HG02973 (cell line): ENCODE results near the gene ATP8B1.
A peak's percentile ranks its signal among the peaks of the same experiment; 100 is the strongest.
"Not testable (repeated sequence)": the region's sequence is repeated elsewhere in the genome, so short reads cannot be mapped to it uniquely, and the experiment has no call there.

ENCODE experiments used
- ATAC-seq: cut with Tn5 transposase; IDR thresholded peaks from one replicate; pipeline ENCODE4 v1.9.1; 2021; ENCODE audit warnings: moderate library complexity; ENCODE audit not compliant: unreplicated experiment

ATP8B1 gene

GRCh38 chr18:57677262-57678211, 125.6 kb downstream of the ATP8B1 start:
- ATAC-seq, result no peak

- no peak for ATAC-seq
These were observed 128.2 kb downstream of the ATP8B1 start for GRCh38 chr18:57674891-57675290.

- no peak for ATAC-seq
These were observed 133.1 kb downstream of the ATP8B1 start for GRCh38 chr18:57670046-57670445.

DNA sequence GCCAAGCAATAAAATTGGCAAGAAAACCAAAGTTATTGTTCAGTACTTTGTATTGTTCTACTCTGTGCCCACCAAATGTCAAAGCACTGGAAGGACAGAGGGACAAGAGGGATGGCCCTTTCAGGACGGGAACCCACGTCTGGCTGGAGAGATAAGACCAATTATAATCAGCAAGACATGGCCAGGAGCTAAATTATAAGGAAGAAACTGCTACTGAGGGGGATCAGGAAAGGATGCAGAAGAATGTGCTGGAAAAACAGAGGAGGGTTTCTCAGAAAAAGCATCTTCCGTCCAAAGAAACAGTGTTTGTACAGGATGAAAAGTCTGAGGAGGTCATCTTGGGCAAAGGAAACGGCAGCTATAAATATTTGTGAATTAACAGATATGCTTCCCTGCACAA, 135.1 kb downstream of the ATP8B1 start:
- no peak for ATAC-seq

- ATAC-seq, result no peak
These were observed 136.2 kb downstream of the ATP8B1 start for GRCh38 chr18:57666818-57667497.

- ATAC-seq, result no peak
These were observed 138.4 kb downstream of the ATP8B1 start for GRCh38 chr18:57664568-57665165.

- ATAC-seq, result no peak
These were observed 142.2 kb downstream of the ATP8B1 start for GRCh38 chr18:57660961-57661360.

- ATAC-seq, result no peak
These were observed 143.5 kb downstream of the ATP8B1 start for GRCh38 chr18:57659460-57660102.

GRCh38 chr18:57657542-57657941, 145.6 kb downstream of the ATP8B1 start:
- ATAC-seq, result no peak

DNA sequence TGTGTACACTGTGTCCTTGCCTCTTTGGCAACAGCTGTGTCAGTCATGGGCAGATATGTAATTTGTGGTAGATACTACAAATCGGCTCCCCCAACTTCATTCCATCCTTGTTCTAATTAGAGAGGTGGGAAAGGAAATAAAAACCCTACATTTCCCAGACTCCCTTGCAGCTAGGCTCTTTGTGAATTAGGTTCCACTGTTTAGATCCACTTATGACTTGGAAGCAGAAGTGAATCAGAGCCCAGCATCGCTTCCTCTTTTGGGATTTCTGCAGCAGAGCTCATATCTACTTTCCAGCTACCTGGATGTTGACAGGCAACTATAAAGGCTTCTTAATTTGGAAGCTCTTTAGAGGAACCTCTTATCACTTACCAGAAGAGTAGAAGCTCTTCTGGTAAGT, 147.4 kb downstream of the ATP8B1 start:
- no peak for ATAC-seq

DNA sequence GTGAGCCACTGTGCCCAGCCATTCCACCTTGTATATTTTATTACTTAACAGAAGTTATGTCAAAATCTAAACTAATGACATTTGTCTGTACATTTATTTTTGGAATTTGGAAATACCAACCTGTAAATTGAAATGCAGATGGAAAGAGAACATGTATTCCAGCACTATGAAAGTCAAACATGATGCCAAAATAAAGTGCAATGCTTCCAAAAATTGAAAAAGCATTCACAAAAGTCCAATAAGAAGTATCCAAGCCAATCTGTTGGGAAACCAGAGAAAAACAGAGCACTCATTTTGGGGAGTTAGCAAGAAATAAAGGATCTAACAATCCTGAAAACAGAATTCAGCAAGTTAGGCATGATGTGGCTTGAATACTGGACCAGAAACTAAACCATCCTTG, 151.2 kb downstream of the ATP8B1 start:
- ATAC-seq, result no peak

DNA sequence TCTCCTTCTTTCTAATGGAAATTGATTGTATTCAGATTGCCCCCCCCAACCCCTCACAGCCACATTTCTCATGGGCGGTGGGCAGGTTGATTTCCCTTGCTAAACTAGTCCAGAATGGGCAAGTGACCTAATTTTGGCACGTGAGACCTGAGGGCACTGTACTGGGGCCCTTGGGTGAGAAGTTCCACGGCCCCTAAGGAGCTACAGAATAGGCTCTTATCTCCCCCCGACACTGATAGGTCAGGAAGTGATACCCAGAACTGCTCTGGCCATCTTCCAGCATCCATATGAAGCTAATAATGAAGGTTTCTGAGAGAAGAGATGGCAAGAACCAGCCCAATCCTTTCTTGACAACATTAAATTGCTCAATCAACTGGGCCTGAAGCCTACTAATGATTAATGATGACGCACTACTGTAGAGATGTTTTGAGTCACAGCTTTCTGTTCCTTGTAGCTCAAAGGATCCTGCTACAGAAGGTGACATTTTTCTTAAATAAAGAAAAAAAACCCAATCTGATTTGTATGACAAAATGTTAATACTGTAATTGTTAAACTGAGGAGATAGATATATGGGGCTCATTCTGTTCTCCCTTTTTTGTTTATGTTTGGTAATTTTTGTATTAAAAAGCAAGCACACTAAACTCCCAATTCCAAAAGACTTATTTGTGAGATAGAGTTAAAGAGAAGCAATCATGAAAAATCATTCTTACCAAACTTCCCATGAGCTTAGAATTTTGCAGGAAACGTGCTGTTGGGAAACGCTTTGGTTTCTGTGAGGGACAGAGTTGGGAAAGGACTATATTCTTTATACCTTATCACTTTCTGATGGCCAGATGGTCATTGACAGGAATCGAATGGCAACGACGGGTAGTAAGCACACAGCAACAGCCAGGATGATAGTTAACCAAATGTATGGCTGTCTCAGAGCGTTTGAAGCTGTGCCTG, 153.3 kb downstream of the ATP8B1 start:
- ATAC-seq, result peak; percentile 95

DNA sequence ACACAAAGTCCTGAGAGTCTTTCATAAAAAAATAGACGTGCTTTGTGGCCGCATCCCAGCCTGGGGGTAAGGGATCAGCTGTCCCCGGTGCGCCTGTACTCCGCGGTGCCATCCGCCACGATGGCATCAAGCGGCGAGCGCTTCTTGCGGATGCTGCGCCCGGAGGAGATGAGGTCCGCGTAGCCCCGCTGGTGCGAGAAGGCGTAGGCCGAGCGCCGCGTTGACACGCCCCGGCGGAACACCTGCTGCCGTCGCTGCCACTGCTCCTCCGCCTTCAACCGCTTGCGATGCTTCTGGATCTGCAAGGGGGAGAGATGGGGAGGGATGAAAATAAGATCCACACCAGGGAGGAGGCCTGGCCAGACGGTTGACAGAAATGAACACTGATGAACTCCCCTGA, 154.7 kb downstream of the ATP8B1 start:
- no peak for ATAC-seq

- no peak for ATAC-seq
These were observed 158.6 kb downstream of the ATP8B1 start for GRCh38 chr18:57644540-57644939.

DNA sequence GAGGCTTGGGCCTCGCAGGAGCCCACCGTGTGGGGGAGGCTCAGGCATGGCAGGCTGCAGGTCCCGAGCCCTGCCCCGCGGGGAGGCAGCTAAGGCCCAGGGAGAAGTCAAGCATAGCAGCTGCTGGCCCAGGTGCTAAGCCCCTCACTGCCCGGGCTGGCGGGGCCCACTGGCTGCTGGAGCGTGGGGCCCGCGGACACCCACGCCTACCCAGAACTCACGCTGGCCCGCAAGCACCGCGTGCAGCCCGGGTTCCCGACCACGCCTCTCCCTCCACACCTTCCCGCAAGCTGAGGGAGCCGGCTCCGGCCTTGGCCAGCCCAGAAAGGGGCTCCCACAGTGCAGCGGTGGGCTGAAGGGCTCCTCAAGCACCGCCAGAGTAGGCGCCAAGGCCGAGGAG, 159.4 kb downstream of the ATP8B1 start:
- ATAC-seq, result not testable (repeated sequence)

GRCh38 chr18:57642462-57642861, 160.7 kb downstream of the ATP8B1 start:
- not testable (repeated sequence) for ATAC-seq

GRCh38 chr18:57640749-57641148, 162.4 kb downstream of the ATP8B1 start:
- no peak for ATAC-seq

GRCh38 chr18:57640236-57640635, 162.9 kb downstream of the ATP8B1 start:
- ATAC-seq, result no peak

- no peak for ATAC-seq
These were observed 167.9 kb downstream of the ATP8B1 start for GRCh38 chr18:57635003-57635822.
